HepG2 (cell line): Measurements from ENCODE around the gene DIABLO. TPM values are rescaled to one million over a fixed set of nuclear protein-coding genes. Genes with fewer than 3 reads are reported as not detected.
A peak's percentile ranks its signal among the peaks of the same experiment; 100 is the strongest.

ENCODE experiments used
- ARHGAP35 ChIP-seq: sonication (generic); formaldehyde crosslinking; IDR thresholded peaks from 2 replicates; pipeline ENCODE4 v1.9.0; 2022; ENCODE audit warnings: mild to moderate bottlenecking, inconsistent platforms, moderate library complexity, missing genetic modification reagents, borderline replicate concordance
- CCDC6 ChIP-seq: sonication (generic); formaldehyde crosslinking; IDR thresholded peaks from 2 replicates; pipeline ENCODE4 v1.8.1; 2022; ENCODE audit warnings: mild to moderate bottlenecking, missing genetic modification reagents, moderate library complexity
- FOSL2 ChIP-seq: sonication (generic); formaldehyde crosslinking; IDR thresholded peaks from 2 replicates; pipeline ENCODE4 v1.4.0; 2020; ENCODE audit warnings: missing genetic modification reagents
- JARID2 ChIP-seq: sonication (generic); formaldehyde crosslinking; IDR thresholded peaks from 2 replicates; pipeline ENCODE4 v1.8.1; 2023; ENCODE audit warnings: missing genetic modification reagents, inconsistent platforms; ENCODE audit not compliant: insufficient replicate concordance
- MIER2 ChIP-seq: IDR thresholded peaks from 2 replicates; pipeline ENCODE4 v1.6.1; 2016; ENCODE audit warnings: missing biosample characterization, missing genetic modification reagents
- REL ChIP-seq: sonication (generic); formaldehyde crosslinking; conservative IDR thresholded peaks from 2 replicates; pipeline ENCODE4 v1.8.0; 2022; ENCODE audit warnings: mild to moderate bottlenecking, missing genetic modification reagents, moderate library complexity
- ZFX ChIP-seq: sonication (generic); formaldehyde crosslinking; IDR thresholded peaks from 2 replicates; pipeline ENCODE4 v1.4.0; 2020; ENCODE audit warnings: mild to moderate bottlenecking, low read depth, missing genetic modification reagents, moderate library complexity
- ZNF251 ChIP-seq: sonication (generic); formaldehyde crosslinking; IDR thresholded peaks from 2 replicates; pipeline ENCODE4 v1.9.0; 2021; ENCODE audit warnings: mild to moderate bottlenecking, missing genetic modification reagents
- ZNF263 ChIP-seq: sonication (generic); formaldehyde crosslinking; IDR thresholded peaks from 2 replicates; pipeline ENCODE4 v1.4.0; 2020; ENCODE audit warnings: missing genetic modification reagents
- ZSCAN20 ChIP-seq: sonication (generic); formaldehyde crosslinking; IDR thresholded peaks from 2 replicates; pipeline ENCODE4 v1.4.0; 2020; ENCODE audit warnings: missing genetic modification reagents, mild to moderate bottlenecking, borderline replicate concordance
- polyA plus RNA-seq, 8 experiments: library from polyadenylated mRNA; depleted of rRNA in 3 of 8; stranded (reverse) in 7 of 8; unstranded in 1 of 8; fragments of >200 nt; fragmentation: Illumina TruSeq in 4 of 8; extraction: Trizol in 4 of 8; gene quantifications; 2 replicates each; pipeline versions ENCODE4 v1.2.1 to v1.2.3, GENCODE V29; 2011 to 2016; ENCODE audit warnings: low read depth in 4 of 8, missing spikeins in 1 of 8, mixed read lengths in 1 of 8; ENCODE audit not compliant: insufficient read depth in 1 of 8
- total RNA-seq, 5 experiments: library from RNA; depleted of rRNA; stranded (reverse); fragments of >200 nt; fragmentation: Illumina TruSeq; extraction: Trizol; gene quantifications; 2 replicates each; pipeline ENCODE4 v1.2.3, GENCODE V29; 2016; ENCODE audit warnings: low read depth in 1 of 5
- TF ChIP-seq, protein P1 (sequence below): IDR thresholded peaks from 2 replicates; pipeline ENCODE4 v1.6.1; 2016; ENCODE audit warnings: control low read depth
- TF ChIP-seq, protein P2 (sequence below): sonication (generic); formaldehyde crosslinking; IDR thresholded peaks from 2 replicates; pipeline ENCODE4 v1.9.0; 2021; ENCODE audit warnings: missing genetic modification reagents, borderline replicate concordance
- TF ChIP-seq, protein P3 (sequence below): IDR thresholded peaks from 2 replicates; pipeline ENCODE4 v1.6.1; 2012; ENCODE audit warnings: inconsistent platforms
- TF ChIP-seq, protein P4 (sequence below): sonication (generic); formaldehyde crosslinking; IDR thresholded peaks from 2 replicates; pipeline ENCODE4 v1.5.0; 2020; ENCODE audit warnings: missing genetic modification reagents, mild to moderate bottlenecking, borderline replicate concordance

Gene DIABLO
- total and polyA plus RNA-seq, 2 of the 13 experiments (the other 11 are each of a cell fraction or from before 2014, with no cell fraction given), result 20.7 to 70.9 TPM

DNA sequence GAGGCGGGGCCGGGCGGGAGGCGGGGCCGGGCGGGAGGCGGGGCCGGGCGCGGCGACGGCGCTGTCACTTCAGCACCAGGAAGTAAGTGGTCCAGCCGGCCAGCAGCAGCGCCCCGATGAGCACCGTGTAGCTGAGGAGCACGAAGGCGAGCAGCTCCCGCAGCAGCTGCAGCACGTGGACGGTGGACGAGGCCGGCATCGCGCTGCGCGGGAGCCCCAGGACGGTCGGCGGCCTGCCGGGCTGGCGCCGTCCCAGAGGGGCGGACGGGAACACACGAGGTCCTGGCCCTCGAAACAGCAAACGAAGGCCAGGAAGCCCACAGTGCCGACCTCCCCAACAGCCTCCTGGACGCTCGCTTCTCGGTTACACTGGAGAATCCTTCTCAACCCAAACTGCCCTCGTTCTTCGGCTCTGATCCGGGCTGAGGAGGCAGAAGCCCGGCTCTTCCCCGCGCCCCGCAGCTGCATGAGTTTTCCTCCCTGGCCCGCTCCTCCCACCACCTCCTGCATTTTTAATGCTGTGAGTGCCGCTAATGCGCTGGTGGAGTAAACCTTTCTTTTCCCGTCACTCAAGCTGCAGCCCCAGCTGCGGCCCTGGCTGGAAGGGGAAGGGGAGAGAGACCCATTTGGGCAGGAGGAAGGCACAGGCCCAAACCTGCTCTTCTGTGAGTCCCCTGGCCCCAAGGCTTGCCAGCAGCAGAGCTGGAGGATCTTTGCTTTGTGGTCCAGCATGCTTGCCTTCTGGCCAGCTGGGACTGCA is 694 bp upstream of the DIABLO start (continued):
- TF ChIP-seq, protein P1, sequence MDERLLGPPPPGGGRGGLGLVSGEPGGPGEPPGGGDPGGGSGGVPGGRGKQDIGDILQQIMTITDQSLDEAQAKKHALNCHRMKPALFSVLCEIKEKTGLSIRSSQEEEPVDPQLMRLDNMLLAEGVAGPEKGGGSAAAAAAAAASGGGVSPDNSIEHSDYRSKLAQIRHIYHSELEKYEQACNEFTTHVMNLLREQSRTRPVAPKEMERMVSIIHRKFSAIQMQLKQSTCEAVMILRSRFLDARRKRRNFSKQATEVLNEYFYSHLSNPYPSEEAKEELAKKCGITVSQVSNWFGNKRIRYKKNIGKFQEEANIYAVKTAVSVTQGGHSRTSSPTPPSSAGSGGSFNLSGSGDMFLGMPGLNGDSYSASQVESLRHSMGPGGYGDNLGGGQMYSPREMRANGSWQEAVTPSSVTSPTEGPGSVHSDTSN (CRISPR knock-in tag), result no peak
- TF ChIP-seq, protein P2, sequence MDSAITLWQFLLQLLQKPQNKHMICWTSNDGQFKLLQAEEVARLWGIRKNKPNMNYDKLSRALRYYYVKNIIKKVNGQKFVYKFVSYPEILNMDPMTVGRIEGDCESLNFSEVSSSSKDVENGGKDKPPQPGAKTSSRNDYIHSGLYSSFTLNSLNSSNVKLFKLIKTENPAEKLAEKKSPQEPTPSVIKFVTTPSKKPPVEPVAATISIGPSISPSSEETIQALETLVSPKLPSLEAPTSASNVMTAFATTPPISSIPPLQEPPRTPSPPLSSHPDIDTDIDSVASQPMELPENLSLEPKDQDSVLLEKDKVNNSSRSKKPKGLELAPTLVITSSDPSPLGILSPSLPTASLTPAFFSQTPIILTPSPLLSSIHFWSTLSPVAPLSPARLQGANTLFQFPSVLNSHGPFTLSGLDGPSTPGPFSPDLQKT, result peak; percentile 89; the same call in 1 of the 2 replicates
- TF ChIP-seq, protein P3, sequence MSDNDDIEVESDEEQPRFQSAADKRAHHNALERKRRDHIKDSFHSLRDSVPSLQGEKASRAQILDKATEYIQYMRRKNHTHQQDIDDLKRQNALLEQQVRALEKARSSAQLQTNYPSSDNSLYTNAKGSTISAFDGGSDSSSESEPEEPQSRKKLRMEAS, result peak; percentile 99
- TF ChIP-seq ZNF251 (CRISPR knock-in tag) (0 out of 2 replicates have a peak, but pooled peaks have one; percentile 62), ZFX (peak; percentile 71), FOSL2 (peak; percentile 18; the same call in 1 of the 2 replicates), CCDC6 (CRISPR knock-in tag) (peak; percentile 89; the same call in 1 of the 2 replicates), ZNF263 (CRISPR knock-in tag) (peak; percentile 96), ZSCAN20 (CRISPR knock-in tag) (peak; percentile 90), MIER2 (CRISPR knock-in tag) (peak; percentile 92), REL (CRISPR knock-in tag) (peak; percentile 97), JARID2 (CRISPR knock-in tag) (no peak), ARHGAP35 (0 out of 2 replicates have a peak, but pooled peaks have one; percentile 44)
- TF ChIP-seq, protein P4, sequence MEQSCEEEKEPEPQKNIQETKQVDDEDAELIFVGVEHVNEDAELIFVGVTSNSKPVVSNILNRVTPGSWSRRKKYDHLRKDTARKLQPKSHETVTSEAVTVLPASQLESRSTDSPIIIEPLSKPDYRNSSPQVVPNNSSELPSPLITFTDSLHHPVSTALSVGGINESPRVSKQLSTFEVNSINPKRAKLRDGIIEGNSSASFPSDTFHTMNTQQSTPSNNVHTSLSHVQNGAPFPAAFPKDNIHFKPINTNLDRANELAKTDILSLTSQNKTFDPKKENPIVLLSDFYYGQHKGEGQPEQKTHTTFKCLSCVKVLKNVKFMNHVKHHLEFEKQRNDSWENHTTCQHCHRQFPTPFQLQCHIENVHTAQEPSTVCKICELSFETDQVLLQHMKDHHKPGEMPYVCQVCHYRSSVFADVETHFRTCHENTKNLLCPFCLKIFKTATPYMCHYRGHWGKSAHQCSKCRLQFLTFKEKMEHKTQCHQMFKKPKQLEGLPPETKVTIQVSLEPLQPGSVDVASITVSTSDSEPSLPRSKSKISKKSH, result peak; percentile 75
